Fibroblast of skin of left biceps (primary cell): ENCODE measurements around the gene MTARC1.

ENCODE experiments used
- DNase-seq, 2 experiments: peaks; one replicate each; pipeline ENCODE4 v3.0.0-alpha.2; 2013; ENCODE audit warnings: low read depth in 2 of 2

MTARC1 gene

DNA sequence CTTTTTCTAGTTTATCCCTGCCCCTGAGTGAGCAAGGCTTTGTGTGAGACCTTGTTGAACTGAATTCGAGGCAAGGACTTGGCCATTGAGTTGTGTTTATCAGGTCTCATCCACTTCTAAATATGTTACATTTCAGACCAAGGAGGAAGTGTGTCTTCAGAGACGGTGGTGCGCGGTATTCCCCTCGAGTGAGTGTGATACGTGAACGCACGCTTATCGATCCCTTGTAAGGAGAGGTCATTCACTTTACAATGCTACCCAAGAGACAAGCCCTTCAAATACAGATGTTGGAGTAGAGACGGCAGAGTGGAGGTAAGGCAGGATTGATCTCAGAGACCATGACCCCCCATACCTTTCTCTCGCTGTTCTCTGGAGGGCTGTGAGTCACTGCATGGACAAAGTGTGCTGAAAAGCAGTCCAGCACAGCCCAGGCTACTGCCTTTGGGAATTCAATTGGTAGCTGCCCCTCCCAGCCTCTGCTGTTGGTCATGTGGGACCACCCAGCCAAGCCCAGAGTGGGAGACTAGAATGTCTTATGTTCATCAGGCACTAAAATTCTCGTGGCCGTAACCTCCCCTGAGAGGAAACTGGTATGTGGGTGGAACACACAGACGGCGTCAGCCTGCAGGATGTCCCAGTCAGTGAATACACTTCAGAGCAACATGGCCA lies 16.3 kb upstream of the MTARC1 start:
- no peak for DNase-seq

DNA sequence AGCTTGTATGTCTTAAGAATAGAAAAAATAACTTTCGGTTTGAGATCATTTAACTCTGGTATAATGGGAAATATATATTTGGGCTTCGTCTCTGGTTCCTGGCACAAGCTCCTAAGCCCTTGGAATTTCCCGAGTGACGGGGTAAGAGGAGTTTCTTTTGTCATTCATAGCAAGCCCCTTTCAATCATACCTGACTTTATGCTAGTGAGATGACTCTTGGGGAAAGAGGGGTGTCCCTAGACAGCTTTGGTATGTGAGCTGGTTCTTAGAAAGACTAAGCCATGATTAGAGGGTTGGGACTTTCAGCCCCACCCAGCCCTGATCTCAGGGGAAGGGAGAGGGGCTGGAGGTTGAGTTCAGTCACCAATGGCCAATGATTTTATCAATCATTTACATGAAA lies 13.9 kb upstream of the MTARC1 start:
- no peak for DNase-seq

DNA sequence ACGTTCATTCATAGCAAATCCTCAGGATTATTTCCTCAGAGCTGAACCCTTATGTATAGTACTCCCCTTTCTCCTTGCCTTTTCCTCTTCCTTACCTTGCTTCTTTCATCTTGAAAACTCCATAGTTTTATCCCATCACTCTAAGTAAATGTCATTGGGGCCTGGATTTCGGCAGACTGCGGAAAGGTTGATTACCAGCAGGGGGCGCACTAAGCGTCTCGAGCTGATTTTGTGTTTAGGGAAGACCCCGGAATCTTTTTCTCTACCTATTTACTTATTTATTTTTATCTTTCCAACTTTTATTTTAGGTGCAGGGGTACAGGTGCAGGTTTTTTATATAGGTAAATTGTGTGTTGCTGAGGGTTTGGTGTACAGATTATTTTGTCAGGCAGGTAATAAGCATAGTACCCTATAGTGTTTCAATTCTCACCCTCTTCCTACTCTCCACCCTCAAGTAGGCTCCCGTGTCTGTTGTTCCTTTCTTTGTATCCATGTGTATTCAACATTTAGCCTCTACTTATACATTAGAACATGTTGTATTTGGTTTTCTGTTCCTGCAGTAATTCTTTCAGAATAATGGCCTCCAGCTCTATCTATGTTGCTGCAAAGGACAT lies 11.4 kb upstream of the MTARC1 start:
- DNase-seq: no peak

DNA sequence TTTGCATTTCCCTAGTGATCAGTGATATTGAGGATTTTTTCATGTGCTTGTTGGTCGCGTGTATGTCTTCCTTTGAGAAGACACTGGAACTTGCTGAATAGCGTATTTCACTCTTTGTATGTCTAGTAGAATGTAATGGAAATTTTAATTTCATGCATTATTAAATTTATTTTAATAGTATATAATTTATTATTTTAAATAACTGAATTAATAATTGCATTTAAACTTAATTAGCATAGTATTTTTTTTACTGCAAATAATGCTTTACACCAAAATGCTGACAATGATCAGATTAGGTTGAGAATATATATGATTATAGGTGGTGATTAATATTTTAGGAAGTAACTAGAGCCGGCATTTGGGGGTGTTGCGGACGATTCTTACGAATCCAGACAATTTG lies 10.5 kb upstream of the MTARC1 start:
- DNase-seq: no peak

DNA sequence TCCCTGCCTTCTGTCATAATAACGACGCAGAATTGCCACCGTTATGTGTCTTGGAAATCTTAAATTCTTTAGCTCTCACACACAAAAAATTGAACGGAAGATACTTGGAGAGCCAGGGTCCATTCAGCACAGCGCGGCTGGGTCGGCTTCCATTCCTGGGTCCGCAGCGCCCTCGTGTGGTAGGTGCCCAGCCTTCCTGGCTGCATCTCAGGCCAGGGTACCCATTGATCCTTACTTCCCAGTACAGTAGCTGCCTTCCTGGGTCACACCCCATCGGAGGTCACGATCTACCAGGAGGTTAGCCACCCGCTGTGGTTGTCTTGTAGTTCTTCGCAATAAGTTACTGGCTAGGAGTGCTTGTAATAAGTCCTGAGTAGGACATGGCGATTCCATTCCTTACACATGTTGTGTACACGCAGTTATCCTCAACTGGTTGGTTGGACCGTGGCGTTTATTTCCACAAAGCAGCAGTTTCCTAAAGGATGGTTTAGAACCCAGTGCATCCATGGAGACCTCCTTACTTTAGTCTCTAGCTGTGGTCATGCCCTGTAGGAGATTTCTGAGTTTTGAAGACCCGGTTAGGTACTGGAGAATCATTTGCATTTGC lies 9.9 kb upstream of the MTARC1 start:
- DNase-seq: peak in 1 of 2 experiments; percentile 23

DNA sequence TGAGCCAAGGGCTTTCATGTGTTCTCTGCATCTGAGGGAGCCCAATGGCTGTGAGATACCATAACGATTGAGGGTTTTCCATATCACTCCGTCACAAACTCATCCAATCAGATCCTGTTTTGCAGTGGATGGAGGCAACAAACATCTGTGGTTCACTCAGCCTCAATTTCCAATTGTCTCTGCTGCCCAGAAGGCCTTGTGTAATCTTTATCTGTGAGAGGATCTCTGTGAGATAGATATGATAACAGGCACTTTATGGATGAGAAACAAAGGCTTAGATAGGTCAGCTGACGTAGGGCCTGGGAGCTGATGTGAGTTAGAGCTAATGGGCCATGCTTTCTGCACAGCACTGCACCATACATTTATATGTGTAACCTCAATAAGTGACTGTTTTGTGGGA lies 3.3 kb upstream of the MTARC1 start:
- no peak for DNase-seq

DNA sequence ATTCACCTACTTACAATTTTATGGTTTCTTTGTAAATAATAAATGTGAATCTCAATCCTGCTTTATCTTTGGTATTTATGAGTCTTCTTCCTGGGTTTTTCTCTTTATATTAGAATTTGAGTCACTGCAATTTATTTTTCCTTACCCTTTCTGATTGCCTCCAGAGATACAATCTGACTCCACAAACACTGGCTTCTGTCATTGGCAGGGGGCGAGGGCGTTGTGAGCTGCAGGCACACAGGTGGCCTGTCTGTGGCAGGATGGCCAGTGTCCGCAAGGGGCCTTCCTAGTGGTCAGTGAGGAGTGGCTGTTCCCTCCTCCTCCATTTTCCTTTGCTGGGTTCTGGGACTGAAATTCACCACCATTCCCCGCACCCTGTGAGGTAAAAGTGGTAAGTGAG lies 2.0 kb upstream of the MTARC1 start:
- DNase-seq: no peak

DNA sequence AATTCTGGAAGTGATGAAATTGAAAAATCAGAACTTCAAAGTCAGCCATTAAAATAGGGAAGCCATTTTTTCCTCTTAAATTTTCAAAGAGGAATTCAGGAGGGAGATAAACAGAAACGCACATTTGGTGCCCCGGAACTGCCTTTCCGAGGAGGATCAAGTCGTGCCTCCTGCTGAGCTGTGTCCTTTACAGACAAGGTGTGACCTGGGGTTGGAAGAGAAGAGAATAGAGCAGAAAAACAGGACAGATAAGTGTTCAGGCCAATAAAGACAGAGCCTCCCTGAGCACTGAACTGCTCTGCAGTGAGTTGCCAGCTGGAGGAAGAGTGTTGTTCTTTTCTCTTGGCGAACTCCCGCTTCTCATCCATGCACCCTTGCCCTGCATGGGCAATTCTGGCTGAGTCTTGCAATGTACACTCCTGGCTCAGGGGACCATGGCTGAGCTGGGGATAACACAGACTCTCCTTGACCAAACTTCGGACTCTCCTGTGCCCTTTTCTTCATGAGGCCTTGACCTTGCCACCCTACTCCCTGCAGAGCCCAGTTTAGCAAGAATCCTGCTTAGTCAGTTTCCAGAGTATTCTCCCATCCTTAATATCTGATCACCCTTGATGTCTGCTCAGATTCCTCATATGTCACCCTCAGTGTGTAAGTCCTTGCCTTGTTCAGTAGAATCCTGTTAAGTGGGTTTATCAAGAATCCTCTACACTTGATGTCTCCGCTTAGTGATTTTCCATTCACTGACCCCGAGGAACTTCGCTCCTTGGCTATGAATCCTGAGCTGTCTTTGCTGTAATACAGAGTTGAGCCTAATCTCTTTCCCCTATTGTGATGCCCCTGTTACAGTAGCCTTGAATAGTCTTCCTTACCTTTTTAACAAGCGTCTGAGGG lies 1.3 kb upstream of the MTARC1 start:
- DNase-seq: no peak

DNA sequence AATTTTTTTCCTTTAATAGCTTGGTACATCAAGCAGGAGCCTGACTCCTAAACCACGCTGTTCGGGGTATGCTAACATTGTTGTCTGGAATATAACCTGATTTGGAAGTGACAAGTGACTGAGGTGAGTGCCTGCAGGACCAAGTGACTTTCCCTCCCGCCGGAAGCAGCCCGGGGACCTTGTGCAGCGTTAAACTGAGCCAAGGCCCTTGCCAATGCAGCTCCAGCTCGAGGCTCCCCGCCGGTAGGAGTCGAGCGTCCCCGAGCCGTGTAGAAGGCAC lies 716 bp upstream of the MTARC1 start:
- no peak for DNase-seq

DNA sequence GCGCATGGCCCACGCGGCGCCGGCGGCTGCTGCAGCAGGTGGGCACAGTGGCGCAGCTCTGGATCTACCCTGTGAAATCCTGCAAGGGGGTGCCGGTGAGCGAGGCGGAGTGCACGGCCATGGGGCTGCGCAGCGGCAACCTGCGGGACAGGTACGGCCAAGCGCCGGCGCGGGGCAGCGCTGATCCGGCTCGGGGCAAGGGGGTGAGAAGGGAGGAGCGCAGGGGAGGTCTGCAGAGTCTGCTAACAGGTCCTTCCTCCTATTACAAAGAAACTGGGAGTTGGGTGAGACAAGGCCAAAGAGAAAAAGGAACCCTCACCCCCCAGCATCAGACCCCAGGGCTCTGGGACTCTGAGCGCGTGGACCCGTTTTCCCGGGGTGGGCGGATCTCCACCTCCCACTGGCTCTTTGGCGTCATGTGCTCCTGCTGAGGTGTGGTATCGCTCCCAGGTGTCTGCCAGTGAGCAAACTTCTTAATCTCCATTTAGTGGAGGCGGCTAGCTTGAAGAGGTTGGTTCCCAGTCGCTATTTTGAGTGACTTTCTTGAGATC lies 431 bp downstream of the MTARC1 start:
- DNase-seq: no peak

DNA sequence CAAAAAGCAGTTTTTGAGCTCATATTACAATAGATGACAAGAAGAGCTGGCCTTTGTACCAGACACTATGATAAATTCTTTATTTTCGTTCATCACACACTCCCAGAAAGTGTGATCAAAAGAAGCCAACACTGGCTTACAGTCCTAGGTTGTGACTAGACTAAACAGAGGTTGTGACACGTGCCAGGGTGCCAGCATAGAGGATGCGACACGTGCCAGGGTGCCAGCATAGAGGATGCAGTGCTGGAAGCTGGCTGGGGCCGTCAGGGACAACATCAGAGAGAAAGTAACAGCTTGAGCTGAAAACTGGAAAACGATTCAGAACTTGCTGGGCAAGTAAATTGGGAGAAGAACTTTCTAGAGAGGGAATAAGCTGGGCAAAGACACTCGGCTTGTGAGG lies 2.2 kb downstream of the MTARC1 start:
- DNase-seq: no peak

DNA sequence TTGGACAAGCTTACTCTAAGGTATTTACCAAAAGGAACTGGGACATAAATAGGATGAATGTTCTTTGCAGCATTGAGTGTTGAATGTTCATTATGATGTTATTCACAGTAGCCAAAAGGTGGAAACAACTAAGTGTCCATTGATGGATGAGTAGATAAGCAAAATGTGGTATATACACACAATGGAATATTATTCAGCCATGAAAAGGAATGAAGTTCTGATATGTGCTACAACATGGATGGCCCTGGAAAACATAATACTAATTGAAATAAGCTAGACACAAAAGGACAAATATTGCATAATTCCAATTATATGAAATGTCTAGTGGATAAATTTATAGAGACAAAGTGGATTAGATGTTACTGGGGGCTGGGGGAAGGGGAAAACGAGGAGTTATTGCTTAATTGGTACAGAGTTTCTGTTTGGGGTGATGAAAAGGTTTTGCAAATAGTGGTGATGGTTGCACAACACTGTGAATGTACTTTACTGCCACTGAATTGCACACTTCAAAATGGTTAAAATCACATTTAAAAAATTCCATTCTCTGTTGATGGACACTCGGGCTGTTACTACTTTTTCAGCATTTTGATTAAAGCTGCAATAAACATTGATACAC lies 2.9 kb downstream of the MTARC1 start:
- no peak for DNase-seq

DNA sequence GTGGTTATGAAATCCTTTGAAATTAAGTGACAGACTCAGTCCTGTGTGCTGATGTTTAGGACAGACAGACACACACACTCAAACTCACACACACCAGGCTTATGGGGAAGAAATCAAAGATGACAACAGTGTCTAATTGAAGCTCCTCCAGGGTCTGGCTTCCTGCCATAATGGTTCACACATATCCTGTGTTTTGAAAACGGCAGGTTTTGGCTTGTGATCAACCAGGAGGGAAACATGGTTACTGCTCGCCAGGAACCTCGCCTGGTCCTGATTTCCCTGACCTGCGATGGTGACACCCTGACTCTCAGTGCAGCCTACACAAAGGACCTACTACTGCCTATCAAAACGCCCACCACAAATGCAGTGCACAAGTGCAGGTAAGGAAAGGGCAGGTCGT lies 4.6 kb downstream of the MTARC1 start:
- DNase-seq: no peak

DNA sequence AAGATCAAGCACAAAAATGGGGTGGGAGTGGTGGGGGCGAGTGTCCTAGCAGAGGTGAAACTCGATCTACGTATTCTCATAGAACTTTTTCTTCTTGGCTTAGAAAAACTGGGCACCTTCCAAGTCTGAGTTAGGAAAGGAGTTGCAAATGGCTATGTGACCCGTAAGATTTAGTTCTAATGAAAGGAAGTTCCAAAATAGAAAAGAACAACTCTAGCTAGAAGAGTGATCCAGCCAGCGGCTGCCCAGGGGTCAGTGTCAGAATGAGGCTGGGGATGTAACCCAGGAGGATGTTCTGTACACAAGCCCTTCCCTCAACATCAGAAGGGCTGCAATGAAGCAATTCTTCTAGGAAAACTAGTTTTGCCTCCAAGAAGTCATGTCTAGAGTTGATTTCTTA lies 5.2 kb downstream of the MTARC1 start:
- no peak for DNase-seq

DNA sequence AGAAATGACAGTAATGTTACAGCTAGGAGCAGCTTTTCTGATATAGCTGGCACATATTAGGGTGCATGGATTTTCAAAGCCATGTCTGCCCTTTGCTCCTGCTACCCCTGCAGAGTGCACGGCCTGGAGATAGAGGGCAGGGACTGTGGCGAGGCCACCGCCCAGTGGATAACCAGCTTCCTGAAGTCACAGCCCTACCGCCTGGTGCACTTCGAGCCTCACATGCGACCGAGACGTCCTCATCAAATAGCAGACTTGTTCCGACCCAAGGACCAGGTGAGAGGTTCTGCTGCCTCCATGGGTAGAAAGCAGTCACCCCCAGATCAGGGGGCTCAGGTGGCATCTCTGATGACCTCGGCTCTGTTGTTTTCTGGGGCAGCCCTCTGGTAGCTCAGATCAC lies 9.8 kb downstream of the MTARC1 start:
- no peak for DNase-seq

DNA sequence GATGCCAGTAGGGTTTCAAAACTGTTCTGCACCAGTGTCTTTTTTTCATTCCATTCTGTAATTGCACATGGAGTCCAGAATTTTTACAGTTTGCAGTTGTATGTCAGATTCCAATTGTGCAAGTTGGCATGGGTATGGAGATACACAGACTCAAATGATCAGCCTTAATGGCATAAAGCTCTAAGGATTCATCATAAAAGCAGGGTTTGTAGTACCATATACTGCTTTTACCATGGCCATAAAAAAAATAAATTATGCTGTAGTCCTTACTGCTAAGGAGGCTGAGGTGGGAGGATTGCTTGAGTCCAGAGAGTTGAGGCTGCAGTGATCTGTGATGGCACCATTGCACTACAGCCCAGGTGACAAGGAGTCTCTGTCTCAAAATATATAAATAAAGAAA lies 10.3 kb downstream of the MTARC1 start:
- no peak for DNase-seq

DNA sequence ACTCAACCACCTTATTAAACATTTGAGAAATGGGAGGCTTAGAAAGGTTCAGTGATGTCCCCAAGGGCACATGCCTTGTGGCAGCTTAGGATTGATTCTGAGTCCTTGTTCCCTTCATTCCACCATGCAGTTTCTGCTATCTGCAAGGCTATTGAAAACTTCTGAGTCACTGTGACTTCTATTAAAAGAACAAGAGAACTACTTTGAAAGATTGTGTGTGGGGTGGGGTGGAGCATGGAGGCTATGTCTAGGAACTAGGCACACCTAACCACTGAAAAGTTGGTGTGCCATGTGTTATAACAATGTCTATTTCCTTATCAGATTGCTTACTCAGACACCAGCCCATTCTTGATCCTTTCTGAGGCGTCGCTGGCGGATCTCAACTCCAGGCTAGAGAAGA lies 10.8 kb downstream of the MTARC1 start:
- no peak for DNase-seq

DNA sequence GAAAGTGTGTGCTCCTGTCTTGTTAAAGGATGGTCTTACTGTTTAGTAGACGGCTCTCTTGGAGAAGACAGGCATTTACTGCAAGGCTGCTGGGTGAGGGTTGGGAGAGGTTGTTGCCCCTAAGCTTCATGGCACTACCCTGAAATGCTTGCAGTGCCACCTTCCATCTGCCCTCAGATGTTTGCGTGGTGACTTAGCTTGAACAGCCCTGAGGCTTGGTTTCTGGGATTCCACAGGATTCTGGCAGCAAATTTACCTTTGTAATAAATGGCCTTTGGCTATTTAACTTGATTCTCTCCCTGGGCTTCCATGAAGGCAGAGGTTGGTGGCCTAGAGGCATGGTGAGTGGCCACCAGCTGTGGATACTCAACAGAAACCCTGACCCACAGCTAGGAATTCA lies 11.6 kb downstream of the MTARC1 start:
- DNase-seq: no peak

DNA sequence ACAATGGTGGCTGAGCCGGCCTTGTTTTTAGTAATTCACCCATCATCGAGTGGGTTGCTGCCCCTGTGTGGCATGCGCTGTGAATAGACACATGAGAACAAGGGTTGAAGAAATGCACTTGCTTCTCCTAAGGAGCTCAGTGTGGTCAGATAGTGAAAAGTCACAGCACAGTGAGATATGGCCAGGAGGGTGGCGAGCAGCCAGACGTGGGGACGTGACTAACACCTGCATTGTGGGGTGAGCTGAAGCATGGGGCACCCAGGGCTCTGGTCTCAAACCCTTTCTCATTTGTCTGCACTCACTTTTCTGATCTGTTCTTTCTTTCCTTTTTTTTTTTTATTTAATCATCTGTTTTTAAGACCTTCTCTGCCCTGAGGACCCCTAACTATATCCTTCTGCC lies 13.5 kb downstream of the MTARC1 start:
- DNase-seq: no peak

DNA sequence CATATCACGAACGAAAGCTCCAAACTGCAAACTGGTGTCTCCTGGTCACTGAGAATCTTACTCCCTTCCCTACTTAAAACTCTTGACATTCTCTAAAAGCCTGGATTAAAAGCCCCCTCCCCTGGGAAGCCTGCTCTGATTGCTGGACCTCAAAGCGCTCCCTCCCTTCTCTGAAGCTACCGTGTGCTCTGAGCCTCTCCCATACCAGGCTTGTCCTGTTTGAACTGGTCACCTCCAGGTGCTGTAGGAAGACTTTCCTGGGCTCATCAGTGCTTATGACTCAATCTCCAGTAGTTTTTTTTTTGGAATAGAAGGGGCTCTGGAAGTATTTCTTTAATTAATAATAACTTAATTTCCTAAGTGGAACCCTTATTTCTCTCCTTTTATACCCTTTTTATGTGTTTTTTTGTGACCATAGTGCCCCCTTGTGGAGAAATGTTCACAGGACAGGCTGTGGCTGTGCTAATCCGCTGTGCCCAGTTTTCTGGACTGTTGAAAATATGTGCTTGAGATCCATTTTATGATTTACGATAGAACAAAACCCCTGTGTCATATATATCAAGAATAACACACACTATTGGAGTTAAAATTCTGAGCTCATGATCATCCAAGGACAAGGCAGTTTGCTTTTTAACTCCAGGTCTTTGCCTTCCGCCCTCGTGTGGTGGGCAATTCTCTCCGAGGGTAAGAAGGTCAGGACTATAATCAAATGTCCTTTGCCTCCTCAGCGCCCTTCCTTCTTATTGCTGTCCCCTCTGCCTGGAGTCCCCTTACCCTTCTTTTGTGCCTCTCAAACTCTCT lies 16.9 kb downstream of the MTARC1 start:
- no peak for DNase-seq

DNA sequence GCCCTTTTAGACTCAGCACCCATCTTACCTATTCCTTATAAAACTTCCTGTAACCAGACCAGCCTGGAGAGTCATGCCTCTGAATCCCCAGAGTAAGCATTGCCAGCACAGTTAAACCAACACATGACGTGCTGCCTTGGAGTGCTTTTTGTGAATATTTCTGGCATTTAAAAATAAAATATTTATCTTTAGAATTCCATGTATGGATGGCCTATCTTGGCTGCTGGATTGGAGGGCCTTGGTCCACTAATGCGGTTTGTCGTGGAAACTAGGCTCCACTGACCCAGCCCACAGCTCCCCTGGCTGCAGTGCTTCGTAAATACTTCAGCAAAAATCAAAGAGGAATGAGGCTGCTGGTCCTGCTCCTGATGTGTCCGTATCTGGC lies 17.5 kb downstream of the MTARC1 start:
- no peak for DNase-seq
